ENCODE data around the gene MTMR12. TPM values are rescaled to one million over a fixed set of nuclear protein-coding genes. Genes with fewer than 3 reads are reported as not detected.

MTMR12 gene
- total and polyA plus RNA-seq, 2 of the 8 experiments (the other 6 are each of a cell fraction or from before 2014, with no cell fraction given) = 19.1 to 59.3 TPM

DNA sequence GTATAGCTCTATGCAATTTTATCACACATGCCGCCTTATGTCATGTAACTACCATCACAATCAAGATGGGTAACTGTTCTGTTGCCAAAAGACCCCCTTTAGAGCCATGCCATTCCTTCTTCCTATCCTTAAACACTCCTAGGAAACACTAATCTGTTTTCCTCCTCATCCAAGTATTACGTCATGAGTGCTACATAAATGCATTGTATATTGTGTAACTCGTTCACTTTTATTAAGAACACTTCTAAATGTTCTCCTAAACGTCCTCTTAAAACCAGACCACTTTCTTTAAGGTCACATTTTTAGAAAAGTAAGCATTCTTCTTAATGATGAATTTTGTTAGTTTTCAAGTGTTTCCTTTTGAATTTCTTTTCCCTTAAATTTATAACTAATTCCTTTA is 49.8 kb upstream of the MTMR12 start:
- Histone ChIP-seq H3K18ac (ENCODE audit: extremely low read depth, low read length) (no peak overlapping the region), H3K14ac (ENCODE audit: insufficient read length) (no peak overlapping the region), H3K23ac (ENCODE audit: insufficient read length) (no peak overlapping the region), H3K4me3 (ENCODE audit: extremely low read depth in 1 of 4, insufficient read depth in 2 of 4, low read depth in 3 of 4, low read length in 4 of 4) (no peak overlapping the region), H3K56ac (replicated peaks; ENCODE audit: insufficient read length, low read depth, low read length) (no peak overlapping the region), H3K79me1 (ENCODE audit: low read depth, low read length) (no peaks in the 10 kb centered on the region), H3K9me3 (ENCODE audit: insufficient read depth in 2 of 2, low read depth in 1 of 2, low read length in 1 of 2) (no peaks in the 10 kb centered on the region), H2AK5ac (ENCODE audit: low read depth, low read length) (no peak overlapping the region), H2BK5ac (ENCODE audit: low read depth, low read length) (no peak overlapping the region), H4K91ac (replicated peaks; ENCODE audit: insufficient read length, low read length) (no peak overlapping the region), H3K4ac (replicated peaks; ENCODE audit: insufficient read length, low read depth, low read length) (no peak overlapping the region), H3K36me3 (ENCODE audit: control insufficient read depth in 2 of 4, insufficient read depth in 4 of 4, low read length in 3 of 4) (peaks cover 0 to 24% (median 5%) of the 10 kb centered on the region in 4 experiments; a peak in 5 of 8 replicates), H3K23me2 (ENCODE audit: low read depth, low read length) (no peaks in the 10 kb centered on the region), H3K79me2 (ENCODE audit: control insufficient read depth in 1 of 2, insufficient read depth in 2 of 2, low read length in 2 of 2) (no peaks in the 10 kb centered on the region), H2BK120ac (replicated peaks; ENCODE audit: low read depth, low read length) (no peak overlapping the region), H3K9ac (replicated peaks in 1 of 4; ENCODE audit: extremely low read depth in 1 of 4, low read depth in 3 of 4, low read length in 3 of 4) (no peak overlapping the region), H3K27me3 (replicated peaks in 1 of 4; ENCODE audit: control insufficient read depth in 3 of 4, extremely low read depth in 1 of 4, insufficient read depth in 3 of 4, low read length in 3 of 4) (no peaks in the 10 kb centered on the region), H2BK12ac (ENCODE audit: low read depth, low read length) (no peak overlapping the region), H3K4me2 (ENCODE audit: insufficient read depth in 1 of 2, low read depth in 2 of 2, low read length in 2 of 2) (no peak overlapping the region), H4K20me1 (replicated peaks in 1 of 2; ENCODE audit: control insufficient read depth in 1 of 2, insufficient read depth in 2 of 2, low read length in 2 of 2) (no peaks in the 10 kb centered on the region), H2BK20ac (ENCODE audit: low read length) (no peak overlapping the region), H3K27ac (ENCODE audit: low read depth, low read length) (no peak overlapping the region), H4K5ac (ENCODE audit: insufficient read length, low read depth, low read length) (no peak overlapping the region), H4K8ac (ENCODE audit: extremely low read depth, insufficient read depth, low read length) (no peak overlapping the region), H2AFZ (ENCODE audit: low read length) (no peak overlapping the region), H3K4me1 (replicated peaks in 1 of 4; ENCODE audit: control insufficient read depth in 3 of 4, insufficient read depth in 4 of 4, low read length in 3 of 4) (peaks cover 0 to 2% (median 0%) of the 10 kb centered on the region in 4 experiments; a peak in 1 of 7 replicates), H2BK15ac (ENCODE audit: low read length) (no peak overlapping the region)
- FAIRE-seq (no peak), DNase-seq (ENCODE audit: low read depth in 1 of 2, low spot score in 2 of 2) (no peak)
- POLR2A ChIA-PET (ENCODE audit: partially characterized antibody) = no interaction called here
- CTCF ChIA-PET (ENCODE audit: partially characterized antibody) = no interaction called here
- WGBS, 2 experiments (ENCODE audit: extremely low coverage in 1 of 2, insufficient coverage in 1 of 2, insufficient read length in 1 of 2, insufficient replicate concordance in 2 of 2, low coverage in 1 of 2, low lambda C conversion rate in 2 of 2, missing lambda C conversion rate in 1 of 2) = 84% methylated on average over 4 of the region's 4 CpGs; no CpG with 5 or more reads in 1 of the 2 experiments
- no peak for TF ChIP-seq RFX5 (IDR thresholded peaks at IDR 0.05; ENCODE audit: borderline replicate concordance, low read depth, low read length)
- TF ChIP-seq SIN3A (conservative IDR thresholded peaks at IDR 0.05 in 1 of 2, IDR thresholded peaks at IDR 0.05 in 1 of 2; ENCODE audit: low read depth in 1 of 2, low read length in 2 of 2) = no peak
- TF ChIP-seq, protein P1, sequence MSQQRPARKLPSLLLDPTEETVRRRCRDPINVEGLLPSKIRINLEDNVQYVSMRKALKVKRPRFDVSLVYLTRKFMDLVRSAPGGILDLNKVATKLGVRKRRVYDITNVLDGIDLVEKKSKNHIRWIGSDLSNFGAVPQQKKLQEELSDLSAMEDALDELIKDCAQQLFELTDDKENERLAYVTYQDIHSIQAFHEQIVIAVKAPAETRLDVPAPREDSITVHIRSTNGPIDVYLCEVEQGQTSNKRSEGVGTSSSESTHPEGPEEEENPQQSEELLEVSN (IDR thresholded peaks at IDR 0.05) = no peak
- no peak for TF ChIP-seq SP1 (IDR thresholded peaks at IDR 0.05; ENCODE audit: low read depth, low read length)
- TF ChIP-seq POLR2A (IDR thresholded peaks at IDR 0.05; ENCODE audit: control extremely low read depth in 1 of 2, low read depth in 2 of 2, low read length in 2 of 2) = no peak

Measured in H1 (cell line).